22Rv1 (cell line): ENCODE data around the gene NUCKS1.

Source experiments
- H3K27ac ChIP-seq: fragments of 450-650 bp; 2 replicates; pipeline ENCODE4 v1.5.1; 2017
- ZFX ChIP-seq: fragments of 450-650 bp; IDR thresholded peaks from 2 replicates; pipeline ENCODE4 v1.6.1; 2017; ENCODE audit warnings: antibody characterized with exemption, borderline replicate concordance
- TF ChIP-seq, protein P1 (sequence below): fragments of 450-650 bp; IDR thresholded peaks from 2 replicates; pipeline ENCODE4 v1.5.1; 2017; ENCODE audit warnings: mild to moderate bottlenecking

NUCKS1 gene

DNA sequence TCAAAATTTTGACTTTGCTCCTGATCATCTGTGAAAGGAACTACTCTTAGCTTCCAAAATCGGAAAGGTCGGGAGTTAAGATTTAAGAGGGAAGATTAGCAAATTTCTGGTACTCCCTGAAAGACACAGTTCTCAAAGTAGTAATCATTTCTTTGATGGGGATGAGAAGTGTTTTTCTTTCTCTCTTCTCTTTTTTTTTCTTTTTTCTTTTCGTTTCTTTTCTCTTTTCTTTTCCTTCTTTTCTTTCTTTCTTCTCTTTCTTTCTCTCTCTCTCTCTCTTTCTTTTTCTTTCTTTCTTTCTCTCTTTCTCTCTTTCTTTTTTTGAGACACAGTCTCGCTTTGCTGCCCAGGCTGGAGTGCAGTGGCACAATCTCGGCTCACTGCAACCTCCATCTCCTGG lies 30.4 kb upstream of the NUCKS1 start:
- no peak for TF ChIP-seq ZFX
- TF ChIP-seq, protein P1, sequence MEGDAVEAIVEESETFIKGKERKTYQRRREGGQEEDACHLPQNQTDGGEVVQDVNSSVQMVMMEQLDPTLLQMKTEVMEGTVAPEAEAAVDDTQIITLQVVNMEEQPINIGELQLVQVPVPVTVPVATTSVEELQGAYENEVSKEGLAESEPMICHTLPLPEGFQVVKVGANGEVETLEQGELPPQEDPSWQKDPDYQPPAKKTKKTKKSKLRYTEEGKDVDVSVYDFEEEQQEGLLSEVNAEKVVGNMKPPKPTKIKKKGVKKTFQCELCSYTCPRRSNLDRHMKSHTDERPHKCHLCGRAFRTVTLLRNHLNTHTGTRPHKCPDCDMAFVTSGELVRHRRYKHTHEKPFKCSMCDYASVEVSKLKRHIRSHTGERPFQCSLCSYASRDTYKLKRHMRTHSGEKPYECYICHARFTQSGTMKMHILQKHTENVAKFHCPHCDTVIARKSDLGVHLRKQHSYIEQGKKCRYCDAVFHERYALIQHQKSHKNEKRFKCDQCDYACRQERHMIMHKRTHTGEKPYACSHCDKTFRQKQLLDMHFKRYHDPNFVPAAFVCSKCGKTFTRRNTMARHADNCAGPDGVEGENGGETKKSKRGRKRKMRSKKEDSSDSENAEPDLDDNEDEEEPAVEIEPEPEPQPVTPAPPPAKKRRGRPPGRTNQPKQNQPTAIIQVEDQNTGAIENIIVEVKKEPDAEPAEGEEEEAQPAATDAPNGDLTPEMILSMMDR = no peak
- H3K27ac ChIP-seq = no peak overlapping the region

DNA sequence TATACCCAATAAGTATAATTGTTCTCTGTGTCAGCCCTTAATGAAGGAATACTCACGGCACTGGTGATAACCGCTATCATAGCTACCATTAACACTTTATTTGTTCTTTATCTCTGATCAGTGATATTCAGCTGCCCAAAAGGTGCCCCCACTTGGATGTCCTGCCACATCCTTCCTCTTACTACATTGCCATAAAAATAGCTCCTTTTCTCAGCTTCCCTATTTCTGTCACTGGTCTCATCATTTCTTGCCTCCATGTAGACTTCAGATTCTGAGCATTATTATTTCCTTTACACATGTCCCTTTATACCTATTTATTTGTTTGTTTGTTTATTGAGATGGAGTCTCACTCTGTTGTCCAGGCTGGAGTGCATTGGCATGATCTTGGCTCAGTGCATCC lies 28.0 kb upstream of the NUCKS1 start:
- no peak overlapping the region for H3K27ac ChIP-seq
- no peak for TF ChIP-seq ZFX
- TF ChIP-seq, protein P1 = no peak

DNA sequence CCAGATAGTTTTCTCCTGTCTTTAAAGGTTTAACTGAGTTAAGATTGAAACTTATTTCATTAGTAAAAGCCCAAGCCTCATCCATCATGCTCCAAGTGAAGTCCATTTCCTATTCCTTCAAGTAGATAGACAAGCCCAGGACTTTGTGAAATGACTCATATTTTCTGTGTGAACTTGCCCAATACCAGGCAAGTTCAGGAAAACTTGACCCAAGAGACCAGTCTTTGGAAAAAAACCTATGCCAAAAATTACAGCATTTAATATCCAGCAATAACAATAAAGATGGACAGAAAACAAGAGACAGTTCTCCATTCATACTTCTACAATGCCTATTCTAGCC lies 25.7 kb upstream of the NUCKS1 start:
- TF ChIP-seq ZFX = no peak
- H3K27ac ChIP-seq = no peak overlapping the region

DNA sequence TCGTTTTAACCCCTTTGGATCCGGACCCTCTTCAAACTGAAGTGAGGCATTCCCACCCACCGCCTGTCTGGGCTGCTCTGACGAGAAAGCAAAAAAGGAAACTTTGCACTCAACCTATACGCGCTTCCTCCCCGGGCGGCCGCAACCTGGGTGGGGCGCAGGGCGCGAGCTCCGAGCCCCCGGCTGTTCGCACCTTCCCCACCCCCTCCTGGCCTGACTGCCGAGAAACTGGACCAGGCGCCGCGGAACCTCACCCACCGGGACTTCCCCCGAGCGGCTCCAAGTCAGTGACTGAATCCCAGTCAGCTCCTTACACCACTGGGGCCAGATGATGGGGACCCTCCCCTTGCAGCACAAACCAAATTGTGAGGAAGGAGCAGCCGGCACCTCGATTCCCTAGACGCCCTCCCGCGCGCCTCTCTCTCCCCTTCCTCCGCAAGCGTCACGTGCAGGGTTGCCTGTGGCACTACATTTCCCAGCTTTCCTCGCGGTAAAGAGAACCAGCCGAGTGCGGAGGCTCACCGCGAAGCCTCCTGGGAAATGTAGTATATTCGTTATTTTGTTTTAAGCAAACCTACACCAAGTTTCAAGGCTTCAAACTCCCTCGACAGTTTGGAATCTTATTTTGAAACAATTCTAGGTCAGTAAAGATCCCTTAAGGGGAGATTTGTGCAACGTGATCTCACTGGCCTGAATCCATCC lies 25.2 kb upstream of the NUCKS1 start, which contains the start of gene RAB29:
TSS of gene RAB29 (minus strand) at position 468 of the 702 bp plus-strand sequence. CDS start 526 bp downstream, outside the sequence.
- TF ChIP-seq, protein P1 = no peak
- TF ChIP-seq ZFX = no peak
- no peak within 1 kb of the TSS for H3K27ac ChIP-seq

DNA sequence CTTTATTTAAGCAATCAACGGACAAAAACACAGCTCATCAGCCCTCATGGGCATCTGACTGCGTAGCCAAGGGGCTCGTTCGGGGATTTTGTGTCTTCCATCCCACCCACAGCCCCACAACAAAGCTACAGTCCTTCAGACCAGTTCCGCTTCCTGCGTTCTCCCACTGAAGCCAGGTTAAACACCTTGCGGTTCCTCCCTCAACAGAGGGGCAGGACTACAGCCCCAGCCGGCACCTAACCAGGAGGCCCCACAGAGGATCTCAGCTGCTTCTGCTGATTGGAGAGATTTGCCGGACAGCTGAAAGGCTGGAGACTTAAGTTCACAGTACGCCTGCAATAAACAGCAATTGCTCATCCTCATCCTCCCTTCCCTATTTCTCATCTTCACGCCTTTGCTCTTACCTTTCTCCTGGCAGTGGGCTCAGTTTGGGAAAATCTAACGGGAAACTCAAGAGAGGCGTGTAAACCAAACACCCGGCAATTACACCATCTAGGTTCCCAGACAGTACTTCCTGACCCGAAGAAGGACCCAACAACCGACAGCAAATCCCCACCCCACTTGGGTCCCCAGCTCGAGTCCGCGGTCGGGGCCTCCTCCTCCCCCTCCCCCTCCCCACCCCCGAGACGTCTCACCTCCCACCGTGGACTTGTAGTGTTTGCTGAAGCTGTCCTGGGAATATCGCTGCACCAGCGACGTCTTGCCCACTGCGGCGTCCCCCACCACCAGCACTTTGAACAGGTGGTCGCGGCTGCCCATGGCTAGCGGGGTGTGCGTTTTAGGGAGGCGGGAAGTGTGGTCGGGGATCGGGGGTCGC lies 24.4 kb upstream of the NUCKS1 start:
- TF ChIP-seq, protein P1 = no peak
- TF ChIP-seq ZFX = no peak
- H3K27ac ChIP-seq = no peak overlapping the region

DNA sequence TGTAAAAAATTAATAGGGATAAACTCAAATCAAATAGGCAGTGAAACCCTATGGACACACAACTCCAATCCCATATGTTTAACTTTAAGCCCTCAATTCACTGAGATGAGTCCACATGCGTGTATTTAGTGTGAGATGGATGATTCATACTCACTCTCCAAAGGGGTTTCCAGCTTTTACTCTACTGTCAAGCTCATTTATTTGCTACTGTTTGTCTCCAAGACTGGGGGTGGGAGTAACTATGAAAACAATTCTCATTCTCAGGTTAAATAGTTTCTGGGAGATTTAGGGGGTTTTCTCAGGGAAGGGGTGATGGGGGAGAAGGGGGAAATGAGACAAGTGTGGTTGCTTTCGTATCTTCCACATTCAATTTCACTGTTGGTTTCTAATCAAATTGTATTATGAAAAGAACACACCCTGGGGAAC lies 22.6 kb upstream of the NUCKS1 start:
- TF ChIP-seq, protein P1 = no peak
- TF ChIP-seq ZFX = no peak
- H3K27ac ChIP-seq = no peak overlapping the region

DNA sequence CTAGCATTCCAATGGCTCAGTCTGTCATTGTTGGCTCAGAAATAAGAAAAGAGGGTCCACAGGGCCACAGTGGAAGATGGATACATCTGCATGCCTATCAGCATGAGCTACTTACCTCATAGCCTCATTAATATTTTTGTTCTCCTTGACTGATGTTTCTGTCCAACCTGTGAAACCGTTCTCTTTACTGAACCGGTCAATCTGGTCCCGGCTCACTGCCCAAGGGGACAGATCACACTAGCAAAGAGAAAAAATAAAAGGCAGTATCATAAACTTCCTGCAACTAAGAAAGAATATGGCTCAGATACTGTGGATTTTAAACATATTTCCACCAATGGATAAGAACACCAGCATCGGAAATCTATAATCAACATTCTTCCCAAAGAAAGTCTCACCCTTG lies 20.6 kb upstream of the NUCKS1 start:
- TF ChIP-seq ZFX = no peak
- TF ChIP-seq, protein P1 = no peak
- no peak overlapping the region for H3K27ac ChIP-seq
